Hematopoietic multipotent progenitor cell treated with erythropoietin and hydrocortisone succinate and interleukin-3 and kit ligand, for 8 days (in vitro differentiated cells): Measurements from ENCODE around the gene ACAP2.

Experiments used
- DNase-seq: peaks from one replicate; pipeline ENCODE4 v3.0.0-alpha.2; 2015

The ACAP2 gene

GRCh38 chr3:195282961-195283360 is 159.9 kb downstream of the ACAP2 start:
- DNase-seq = no peak

- DNase-seq = no peak
Observed at GRCh38 chr3:195274259-195274966, 168.4 kb downstream of the ACAP2 start.

GRCh38 chr3:195271410-195272243 is 171.2 kb downstream of the ACAP2 start:
- DNase-seq = peak; percentile 93

- peak; percentile 86 for DNase-seq
Observed at GRCh38 chr3:195270817-195271409, 171.9 kb downstream of the ACAP2 start, which contains the start of gene XXYLT1. TSS of gene XXYLT1 (minus strand) at chr3:195271159. CDS start at chr3:195271058, 101 bp downstream.

GRCh38 chr3:195270079-195270816 is 172.6 kb downstream of the ACAP2 start:
- peak; percentile 67 for DNase-seq

- DNase-seq = peak; percentile 47
Observed at GRCh38 chr3:195269375-195270078, 173.3 kb downstream of the ACAP2 start.

GRCh38 chr3:195268576-195269309 is 174.1 kb downstream of the ACAP2 start:
- DNase-seq = peak; percentile 61

GRCh38 chr3:195267096-195267495 is 175.7 kb downstream of the ACAP2 start:
- DNase-seq = no peak

- no peak for DNase-seq
Observed at GRCh38 chr3:195266428-195266827, 176.4 kb downstream of the ACAP2 start.

GRCh38 chr3:195265363-195265976 is 177.3 kb downstream of the ACAP2 start:
- no peak for DNase-seq

GRCh38 chr3:195263925-195264600 is 178.8 kb downstream of the ACAP2 start:
- peak; percentile 69 for DNase-seq

- DNase-seq = no peak
Observed at GRCh38 chr3:195263193-195263924, 179.5 kb downstream of the ACAP2 start.

- DNase-seq = no peak
Observed at GRCh38 chr3:195261925-195262324, 180.9 kb downstream of the ACAP2 start.

GRCh38 chr3:195260280-195260905 is 182.4 kb downstream of the ACAP2 start:
- peak; percentile 60 for DNase-seq

GRCh38 chr3:195259475-195260279 is 183.1 kb downstream of the ACAP2 start:
- DNase-seq = peak; percentile 86

GRCh38 chr3:195259154-195259474 is 183.7 kb downstream of the ACAP2 start:
- DNase-seq = peak; percentile 62

- DNase-seq = no peak
Observed at GRCh38 chr3:195258449-195259153, 184.2 kb downstream of the ACAP2 start.
